Hippocampal formation (tissue), 2 donors: ENCODE data around the gene GPC3.

Experiments used
- DNase-seq, 2 donors: peaks; one replicate each; lab custom pipeline; 2025; lab: John Stamatoyannopoulos, UW

The GPC3 gene

GRCh38 chrX:133846311-133846710 lies 139.1 kb downstream of the GPC3 start:
- DNase-seq = no peak

DNA sequence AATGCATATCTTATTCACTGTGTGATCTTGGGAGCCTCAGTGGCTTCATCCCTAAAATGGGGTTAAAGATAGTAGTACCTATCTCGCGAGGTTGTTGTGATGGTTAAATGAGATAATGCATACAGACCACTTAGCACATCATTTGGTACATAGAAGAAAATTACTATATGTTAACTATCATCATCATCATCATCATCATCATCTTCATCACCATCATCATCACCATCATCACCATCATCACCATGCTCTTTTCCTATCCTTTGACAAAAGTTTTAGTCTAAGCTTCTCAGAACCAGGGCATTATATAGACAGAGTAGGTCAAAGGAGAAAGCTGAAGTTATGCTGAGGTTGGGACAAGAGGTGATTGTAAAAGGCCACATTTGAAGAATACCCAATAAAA lies 145.0 kb downstream of the GPC3 start:
- DNase-seq = no peak

GRCh38 chrX:133838761-133839676 lies 146.4 kb downstream of the GPC3 start:
- DNase-seq = no peak

DNA sequence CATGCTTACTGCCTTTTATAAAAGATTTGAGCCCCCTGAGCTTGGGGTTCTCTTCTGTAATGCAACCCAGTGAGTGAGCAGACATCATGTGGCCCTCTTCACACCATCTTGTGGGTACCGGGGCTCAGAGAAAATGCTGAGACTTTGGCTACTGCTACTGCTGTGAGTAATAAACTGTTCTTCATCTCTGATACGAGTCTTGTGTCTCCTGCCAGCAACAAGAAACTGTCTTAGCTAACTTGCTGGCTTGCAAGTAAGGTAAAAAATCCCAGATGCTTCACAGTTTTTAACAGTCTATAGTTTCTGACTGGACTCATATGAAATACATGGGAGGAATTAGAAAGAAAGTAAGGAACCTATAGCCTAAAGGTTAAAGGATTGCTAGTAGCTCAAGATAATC lies 148.3 kb downstream of the GPC3 start:
- DNase-seq = no peak

GRCh38 chrX:133836561-133836960 lies 148.8 kb downstream of the GPC3 start:
- no peak for DNase-seq

- DNase-seq = no peak
Measured at GRCh38 chrX:133834771-133835170, 150.6 kb downstream of the GPC3 start.

DNA sequence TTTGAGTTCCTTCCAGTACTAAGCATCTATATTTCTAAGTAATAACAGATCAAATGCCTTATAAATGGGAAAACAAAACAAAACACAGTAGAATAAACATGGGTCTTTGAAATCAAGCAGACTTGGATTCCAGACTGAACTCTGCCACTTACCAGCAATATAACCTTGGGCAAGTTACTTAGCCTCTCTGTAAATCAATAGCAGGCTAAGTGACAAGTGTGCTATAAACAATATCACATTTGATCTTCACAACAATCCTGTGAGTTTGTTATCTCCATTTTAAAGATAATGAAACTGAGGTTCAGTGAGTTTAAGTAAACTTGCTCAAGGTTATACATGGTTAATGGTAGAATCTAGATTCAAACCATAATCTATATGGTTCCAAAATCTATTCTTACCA lies 165.8 kb downstream of the GPC3 start:
- no peak for DNase-seq

DNA sequence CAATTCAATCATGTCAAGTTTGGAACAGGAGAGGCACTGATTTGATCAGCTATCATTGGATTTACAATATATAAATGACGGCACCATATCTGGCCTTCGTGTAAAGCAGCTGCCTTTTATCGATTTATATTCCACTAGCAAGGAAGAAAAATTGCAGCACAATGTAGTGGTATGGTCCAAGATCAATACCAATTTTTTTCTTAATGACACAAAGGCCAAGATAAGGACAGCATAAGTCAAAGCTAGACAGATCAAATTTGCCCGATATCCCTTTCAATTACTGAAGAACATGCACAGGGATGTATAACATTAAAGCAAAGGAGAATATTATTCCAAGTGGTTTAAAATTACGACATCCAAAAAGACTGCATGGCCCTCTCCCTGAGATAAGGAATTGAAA lies 167.4 kb downstream of the GPC3 start:
- DNase-seq = no peak

- no peak for DNase-seq
Measured at GRCh38 chrX:133815496-133815895, 169.9 kb downstream of the GPC3 start.

GRCh38 chrX:133813971-133814370 lies 171.4 kb downstream of the GPC3 start:
- no peak for DNase-seq

DNA sequence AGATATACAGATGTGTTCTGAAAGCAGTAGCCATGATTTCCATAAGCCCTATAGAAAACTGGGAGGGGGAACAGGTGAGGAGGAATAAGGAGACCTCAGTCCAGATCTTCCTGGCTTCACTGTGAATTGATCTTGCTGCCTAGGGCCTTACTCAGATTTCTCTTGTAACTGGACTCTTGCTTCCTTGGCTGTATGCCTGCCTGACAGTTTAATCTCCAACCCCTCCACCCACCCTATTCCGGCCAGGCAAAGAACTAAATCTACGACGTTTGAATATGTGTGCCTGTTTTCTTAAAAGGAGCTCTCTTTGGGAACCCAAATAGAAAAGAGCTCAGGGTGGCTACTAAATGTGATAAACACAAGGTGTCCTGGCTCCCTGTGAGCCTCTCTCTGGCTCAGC lies 173.0 kb downstream of the GPC3 start:
- no peak for DNase-seq

DNA sequence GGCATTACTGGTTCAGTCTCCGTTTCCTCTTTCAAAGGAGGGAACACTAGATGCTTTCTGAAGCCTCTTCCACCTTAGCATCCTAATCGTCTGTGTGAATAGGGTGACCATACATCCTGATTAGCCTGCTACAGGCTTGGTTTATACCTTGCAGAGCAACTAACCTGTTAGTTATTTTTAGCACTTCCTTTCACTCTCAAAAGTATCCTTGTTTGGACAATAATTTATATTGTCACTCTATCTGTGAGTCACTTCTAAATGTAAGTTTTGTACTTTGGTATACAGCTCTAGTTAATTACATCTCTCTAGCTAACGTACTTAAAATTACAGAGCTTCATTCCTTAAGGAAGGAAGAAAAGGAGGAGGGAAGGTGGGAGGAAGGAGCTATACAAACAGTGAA lies 174.5 kb downstream of the GPC3 start:
- DNase-seq = no peak

- no peak for DNase-seq
Measured at GRCh38 chrX:133804072-133804471, 181.3 kb downstream of the GPC3 start.

DNA sequence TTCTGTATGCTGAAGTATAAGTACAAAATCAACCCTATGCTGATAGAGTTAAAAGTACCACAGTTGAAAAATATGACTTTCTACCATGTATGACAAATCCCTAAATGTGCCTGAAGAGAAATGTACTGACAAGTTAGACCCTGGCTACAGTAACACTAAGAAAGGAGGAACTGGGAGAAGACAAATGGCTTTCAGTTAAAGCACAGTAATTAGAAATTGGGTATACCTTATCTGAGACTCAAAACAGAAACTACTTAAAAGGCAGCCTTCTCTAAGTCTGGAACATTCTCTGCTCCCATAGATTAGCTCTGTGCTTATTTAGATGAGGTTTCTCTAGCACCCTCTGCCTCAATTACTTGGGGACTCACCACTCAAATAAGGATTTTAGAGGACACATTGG lies 189.1 kb downstream of the GPC3 start:
- no peak for DNase-seq

GRCh38 chrX:133794126-133794525 lies 191.3 kb downstream of the GPC3 start:
- no peak for DNase-seq

GRCh38 chrX:133793626-133794025 lies 191.8 kb downstream of the GPC3 start:
- no peak for DNase-seq

GRCh38 chrX:133792198-133792953 lies 193.0 kb downstream of the GPC3 start:
- DNase-seq = peak; percentile 76

DNA sequence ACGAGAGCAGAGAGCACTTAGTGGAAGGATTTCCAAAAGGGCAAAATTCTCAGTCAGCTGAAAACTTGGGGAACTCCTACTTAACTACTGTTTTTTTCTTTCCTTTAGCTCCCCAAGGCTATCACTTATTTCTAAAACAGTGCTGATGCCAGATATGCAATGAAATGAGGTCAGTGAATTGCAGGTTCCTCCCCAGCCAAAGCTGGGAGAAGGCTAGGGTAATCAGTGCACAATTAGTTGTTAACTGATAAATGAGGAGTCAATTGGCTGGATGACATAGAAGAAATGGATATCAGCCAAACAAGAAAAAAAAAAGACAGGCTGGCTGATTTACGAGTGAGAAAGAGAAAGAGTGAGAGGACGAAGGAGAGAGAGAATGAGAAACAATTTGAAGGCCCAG lies 195.6 kb downstream of the GPC3 start:
- DNase-seq = no peak

DNA sequence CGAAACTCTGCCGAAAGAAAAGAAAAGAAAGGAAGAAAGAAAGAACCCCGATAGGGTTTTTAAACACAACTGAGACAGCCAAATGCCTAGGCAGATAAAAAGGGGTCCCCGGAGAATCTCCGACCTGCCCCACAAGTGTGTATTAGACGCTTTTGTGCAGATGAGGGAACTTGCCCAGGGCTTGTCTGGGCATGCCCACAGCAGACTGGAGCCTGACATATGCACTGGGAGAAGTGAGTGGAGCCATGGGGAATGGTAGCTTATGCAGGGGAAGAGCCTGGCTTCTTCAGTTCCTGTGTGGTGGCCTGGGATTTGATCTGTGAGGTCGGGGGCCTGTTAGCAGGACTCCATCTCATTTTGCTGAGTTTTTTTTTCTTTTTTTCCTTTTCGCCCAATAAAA lies 199.0 kb downstream of the GPC3 start:
- no peak for DNase-seq

GRCh38 chrX:133783274-133783673 lies 202.1 kb downstream of the GPC3 start:
- DNase-seq = no peak

DNA sequence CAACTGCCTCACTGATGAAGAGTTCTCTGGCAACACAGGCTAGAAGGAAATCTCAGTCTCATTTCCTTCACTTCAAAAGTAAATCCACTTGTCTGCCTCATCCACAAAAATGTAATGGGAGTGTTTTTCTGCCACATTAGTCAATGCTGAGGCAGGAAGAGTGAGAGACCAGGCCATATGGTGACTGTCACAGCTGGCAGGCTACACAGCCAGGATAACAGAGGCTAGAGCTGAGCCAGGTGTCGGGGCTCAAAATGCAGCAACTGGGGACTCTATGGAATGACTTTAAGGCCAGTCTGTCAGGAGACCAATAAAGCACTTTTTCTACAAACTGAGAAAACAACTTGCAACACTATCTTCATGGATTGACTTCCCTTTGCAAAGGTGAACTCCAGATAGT lies 204.2 kb downstream of the GPC3 start:
- DNase-seq = no peak

GRCh38 chrX:133776072-133776471 lies 209.3 kb downstream of the GPC3 start:
- DNase-seq = no peak

DNA sequence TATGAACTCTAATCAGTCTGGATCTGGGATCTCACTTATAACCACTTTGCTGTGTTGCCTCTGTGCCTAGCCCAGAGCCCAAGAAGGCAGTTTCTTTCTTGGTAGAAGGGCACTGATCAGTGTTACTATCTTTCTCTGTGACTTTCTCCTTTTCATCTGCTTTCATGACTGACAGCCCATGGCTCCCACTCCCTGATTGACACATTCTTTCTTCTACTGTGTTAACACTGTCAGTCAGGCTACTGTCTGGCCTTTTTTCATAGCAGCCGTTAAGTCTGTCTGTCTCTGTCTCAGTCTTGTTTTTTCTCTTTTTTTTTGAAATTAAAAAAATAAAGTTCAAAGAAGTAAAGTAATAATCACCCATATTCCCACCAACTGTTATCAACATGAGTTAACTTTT lies 210.6 kb downstream of the GPC3 start:
- DNase-seq = no peak
